Right forelimb (tissue), 1 donor: ENCODE results near the gene GPR83.
"Not testable (repeated sequence)": the region's sequence is repeated elsewhere in the genome, so short reads cannot be mapped to it uniquely, and the experiment has no call there.

ENCODE experiments used
- DNase-seq: peaks from one replicate; pipeline ENCODE4 v3.0.0-alpha.2; 2018

The GPR83 gene

GRCh38 chr11:94350850-94351563, 50.2 kb downstream of the GPR83 start:
- DNase-seq: not testable (repeated sequence)

GRCh38 chr11:94346311-94346710, 54.9 kb downstream of the GPR83 start:
- DNase-seq: not testable (repeated sequence)

- DNase-seq: no peak
Observed at GRCh38 chr11:94343495-94343894, 57.7 kb downstream of the GPR83 start.

- no peak for DNase-seq
Observed at GRCh38 chr11:94342250-94342649, 59.0 kb downstream of the GPR83 start.

GRCh38 chr11:94338651-94339050, 62.6 kb downstream of the GPR83 start:
- DNase-seq: no peak

GRCh38 chr11:94336033-94336432, 65.2 kb downstream of the GPR83 start:
- no peak for DNase-seq

- no peak for DNase-seq
Observed at GRCh38 chr11:94332814-94333213, 68.4 kb downstream of the GPR83 start.

GRCh38 chr11:94330789-94331188, 70.4 kb downstream of the GPR83 start:
- DNase-seq: no peak

GRCh38 chr11:94329501-94329900, 71.7 kb downstream of the GPR83 start:
- no peak for DNase-seq

GRCh38 chr11:94328587-94329080, 72.6 kb downstream of the GPR83 start:
- DNase-seq: no peak
